Activated CD8-positive, alpha-beta memory T cell treated with anti-CD3 and anti-CD28 coated beads, Interleukin-2, amount 50 U/mL, for 1 hour (primary cell): ENCODE measurements around the gene ZNF148.
"Not testable (repeated sequence)": the region's sequence is repeated elsewhere in the genome, so short reads cannot be mapped to it uniquely, and the experiment has no call there.

Experiments
- DNase-seq: peaks from one replicate; pipeline ENCODE4 v3.0.0-alpha.2; 2020; ENCODE audit errors: extremely low read depth

The ZNF148 gene, protein sequence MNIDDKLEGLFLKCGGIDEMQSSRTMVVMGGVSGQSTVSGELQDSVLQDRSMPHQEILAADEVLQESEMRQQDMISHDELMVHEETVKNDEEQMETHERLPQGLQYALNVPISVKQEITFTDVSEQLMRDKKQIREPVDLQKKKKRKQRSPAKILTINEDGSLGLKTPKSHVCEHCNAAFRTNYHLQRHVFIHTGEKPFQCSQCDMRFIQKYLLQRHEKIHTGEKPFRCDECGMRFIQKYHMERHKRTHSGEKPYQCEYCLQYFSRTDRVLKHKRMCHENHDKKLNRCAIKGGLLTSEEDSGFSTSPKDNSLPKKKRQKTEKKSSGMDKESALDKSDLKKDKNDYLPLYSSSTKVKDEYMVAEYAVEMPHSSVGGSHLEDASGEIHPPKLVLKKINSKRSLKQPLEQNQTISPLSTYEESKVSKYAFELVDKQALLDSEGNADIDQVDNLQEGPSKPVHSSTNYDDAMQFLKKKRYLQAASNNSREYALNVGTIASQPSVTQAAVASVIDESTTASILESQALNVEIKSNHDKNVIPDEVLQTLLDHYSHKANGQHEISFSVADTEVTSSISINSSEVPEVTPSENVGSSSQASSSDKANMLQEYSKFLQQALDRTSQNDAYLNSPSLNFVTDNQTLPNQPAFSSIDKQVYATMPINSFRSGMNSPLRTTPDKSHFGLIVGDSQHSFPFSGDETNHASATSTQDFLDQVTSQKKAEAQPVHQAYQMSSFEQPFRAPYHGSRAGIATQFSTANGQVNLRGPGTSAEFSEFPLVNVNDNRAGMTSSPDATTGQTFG

DNA sequence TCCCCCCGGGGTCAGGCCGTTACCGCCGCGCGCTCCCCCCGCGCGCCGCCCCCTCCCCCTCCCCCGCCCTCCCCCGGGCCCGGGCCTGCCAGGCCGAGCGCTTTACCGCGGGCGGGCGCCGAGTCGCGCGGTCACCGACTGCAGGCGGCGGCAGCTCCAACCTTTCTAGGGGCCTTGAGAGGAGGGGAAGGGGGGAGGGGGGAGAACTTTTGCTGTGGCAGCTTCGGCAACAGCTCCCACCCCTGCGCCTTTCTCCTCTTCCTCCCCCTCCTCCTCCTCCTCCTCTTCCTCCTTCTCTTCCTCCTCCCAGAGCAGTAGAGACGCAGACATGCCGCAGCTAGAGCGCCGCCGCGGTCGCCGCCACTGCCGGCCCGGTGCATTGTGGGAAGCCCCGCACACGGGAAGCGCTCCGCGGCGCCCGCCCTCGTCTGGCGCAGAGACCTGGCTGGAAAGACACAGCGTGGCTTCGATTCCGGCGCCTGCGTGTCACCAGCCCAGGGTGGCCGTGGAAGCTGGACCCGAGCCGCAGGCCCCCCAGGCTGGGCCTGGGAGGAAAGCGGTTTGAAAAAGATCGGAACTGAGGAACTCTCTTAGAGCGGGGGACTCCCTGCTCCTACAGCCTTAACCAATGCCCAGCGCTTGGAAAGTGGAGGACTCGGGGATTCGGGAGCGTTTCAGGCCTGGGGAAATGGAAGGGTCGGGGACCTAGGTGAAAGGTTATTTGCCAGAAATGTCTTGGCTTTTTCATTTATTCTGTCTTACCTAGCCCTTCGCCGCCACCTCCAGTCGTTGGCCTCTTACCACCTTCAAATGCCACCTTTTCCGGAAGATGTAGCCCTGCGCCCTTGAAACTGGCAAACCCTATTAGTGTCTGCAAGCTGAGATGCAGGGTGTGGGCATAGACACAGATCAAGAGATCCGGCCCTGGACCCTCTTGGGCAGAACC is at the start of gene ZNF148:
TSS of gene ZNF148 (minus strand) at position 330 of the 946 bp plus-strand sequence. CDS start 61,685 bp downstream, outside the sequence.
- peak; percentile 66 for DNase-seq

DNA sequence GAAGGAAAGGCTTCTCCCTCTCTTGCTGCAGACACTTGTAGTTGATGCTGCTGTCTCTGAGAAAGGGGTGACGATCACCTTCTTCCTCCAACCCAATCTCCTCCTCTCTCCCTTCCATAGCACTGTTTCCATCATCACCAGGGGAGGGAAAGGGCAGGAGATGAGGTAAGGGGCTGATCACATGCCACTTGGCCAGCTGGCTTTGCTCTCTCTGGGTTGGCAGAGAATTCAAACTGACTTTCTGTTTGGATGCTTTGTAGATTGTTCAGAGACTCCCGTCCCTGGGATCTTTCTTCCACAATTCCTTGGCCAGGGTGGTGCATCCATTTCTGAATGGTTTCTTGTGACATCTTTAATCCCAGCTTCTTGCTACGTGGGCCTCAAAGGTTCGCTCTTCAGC is 43.2 kb upstream of the ZNF148 start:
- DNase-seq, result no peak

DNA sequence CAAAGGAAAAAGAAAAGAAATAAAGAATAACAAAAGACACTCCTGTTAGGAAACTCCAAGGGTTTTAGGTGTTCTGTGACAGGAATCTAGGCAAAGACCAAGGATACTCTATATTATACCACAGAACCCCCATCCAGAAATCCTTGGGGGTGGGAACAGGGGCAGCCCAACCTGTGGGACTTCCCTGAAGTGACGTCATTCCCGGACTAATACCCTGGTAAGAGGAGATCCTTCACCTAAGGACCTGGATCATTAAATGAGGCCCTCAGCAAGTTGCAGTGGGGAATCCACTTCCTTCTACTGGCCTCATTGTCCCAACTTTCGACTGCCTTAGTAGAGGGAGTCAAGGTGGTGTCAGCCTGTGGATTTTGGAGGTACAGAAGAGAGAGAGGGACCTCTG is 41.1 kb upstream of the ZNF148 start:
- no peak for DNase-seq

DNA sequence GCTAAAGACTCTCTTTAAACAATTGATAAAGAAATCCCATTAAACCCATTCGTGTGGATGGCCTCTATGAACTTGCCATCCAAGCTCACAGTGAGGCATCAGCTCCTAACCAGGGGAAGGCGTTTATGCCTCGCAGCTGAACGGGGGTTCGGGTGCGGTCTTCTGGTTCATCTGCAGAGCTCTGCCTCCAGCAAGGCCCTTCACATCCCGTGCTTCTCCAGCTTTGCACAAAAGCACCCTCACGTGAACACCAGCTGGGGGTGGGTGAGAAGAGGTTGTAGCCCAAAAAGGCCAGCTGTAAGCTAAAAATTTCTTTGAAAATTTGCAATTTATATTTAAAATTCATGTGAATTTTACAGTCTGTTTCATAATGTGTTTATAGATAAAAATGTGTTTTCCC is 39.5 kb upstream of the ZNF148 start:
- no peak for DNase-seq

DNA sequence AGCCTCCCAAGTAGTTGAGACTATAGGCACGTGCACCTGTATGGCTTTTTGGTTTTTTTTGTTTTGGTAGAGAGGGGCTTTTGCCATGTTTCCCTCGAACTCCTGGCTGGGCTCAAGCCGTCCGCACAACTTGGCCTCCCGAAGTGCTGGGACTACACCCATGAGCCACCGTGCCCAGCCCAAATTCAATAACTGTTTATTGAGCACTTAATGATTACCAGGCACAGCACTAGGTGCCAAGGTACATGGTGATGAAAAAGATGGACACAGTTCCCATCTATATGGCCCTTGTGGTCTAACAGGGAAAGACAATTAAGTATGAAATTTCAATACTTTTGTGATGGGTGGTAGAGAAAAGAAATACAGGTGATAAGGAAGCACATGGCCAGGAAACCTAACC is 35.8 kb upstream of the ZNF148 start:
- no peak for DNase-seq

DNA sequence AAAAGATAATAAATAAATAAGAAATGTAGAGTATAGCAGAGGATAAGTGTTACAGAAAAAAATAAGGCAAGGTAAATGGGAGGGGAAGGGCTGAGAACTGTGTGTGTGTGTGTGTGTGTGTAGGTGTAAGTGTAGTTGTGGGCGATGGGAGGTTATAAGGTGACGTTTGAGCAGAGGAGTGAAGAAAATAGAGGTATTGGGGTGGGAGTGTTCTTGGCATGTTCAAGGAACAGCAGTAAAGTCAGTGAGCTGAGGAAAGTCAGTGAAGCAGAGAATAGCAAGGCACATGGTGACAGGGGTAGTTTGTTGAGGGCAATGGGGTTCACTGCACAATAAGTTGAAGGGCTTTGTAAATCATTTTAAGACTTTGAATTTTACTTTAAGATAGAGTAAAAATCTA is 30.9 kb upstream of the ZNF148 start:
- no peak for DNase-seq

DNA sequence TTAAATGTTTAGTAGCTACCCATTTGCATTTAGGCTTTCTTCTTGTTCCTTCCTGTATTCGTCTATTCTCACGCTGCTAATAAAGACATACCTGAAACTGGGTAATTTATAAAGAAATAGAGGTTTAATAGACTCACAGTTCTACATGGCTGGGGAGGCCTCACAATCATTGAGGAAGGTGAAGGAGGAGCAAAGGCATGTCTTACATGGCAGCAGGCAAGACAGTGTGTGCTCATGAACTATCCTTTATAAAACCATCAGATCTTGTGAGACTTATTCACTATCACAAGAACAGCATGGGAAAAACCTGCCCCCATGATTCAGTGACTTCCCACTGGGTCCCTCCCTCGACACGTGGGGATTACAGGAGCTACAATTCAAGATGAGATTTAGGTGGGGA is 30.4 kb upstream of the ZNF148 start:
- not testable (repeated sequence) for DNase-seq

DNA sequence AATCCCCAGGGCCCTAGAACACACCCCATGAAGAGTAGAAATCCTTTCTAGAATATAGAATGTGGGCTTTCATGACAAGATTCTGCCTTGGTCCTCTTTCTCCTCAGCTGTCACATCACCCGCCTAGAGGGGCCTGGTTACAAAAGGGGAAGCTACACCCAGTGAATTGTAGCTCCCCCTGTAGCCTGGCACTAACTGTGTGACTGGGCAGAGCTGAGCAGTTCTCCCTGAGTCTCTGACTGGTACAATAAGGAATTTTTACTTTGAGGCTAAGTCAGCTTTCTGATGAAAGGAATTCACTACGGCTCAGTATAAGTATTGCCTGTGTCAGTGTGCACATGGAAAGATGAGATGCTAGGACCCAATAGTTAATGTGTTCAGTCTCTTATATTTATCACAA is 28.7 kb upstream of the ZNF148 start:
- no peak for DNase-seq

DNA sequence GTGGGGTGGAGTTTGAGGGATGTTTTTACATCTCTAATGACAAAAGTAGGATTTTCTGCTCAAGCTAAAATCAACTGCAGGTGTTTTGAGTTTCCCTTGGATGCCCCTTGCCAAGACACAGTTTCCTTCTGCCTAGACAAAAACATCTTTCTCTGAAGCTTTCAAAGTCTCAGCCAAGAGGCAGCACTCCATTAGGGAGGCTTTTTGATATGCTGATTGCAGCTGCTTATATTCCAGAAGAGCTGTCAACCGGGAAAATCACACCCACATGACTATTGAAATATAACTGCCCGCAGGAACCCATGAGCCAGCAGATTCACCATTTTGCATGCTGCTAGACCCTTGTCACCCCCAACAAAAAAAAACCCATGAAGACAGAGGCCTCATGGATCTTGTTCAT is 27.5 kb upstream of the ZNF148 start:
- DNase-seq, result no peak

DNA sequence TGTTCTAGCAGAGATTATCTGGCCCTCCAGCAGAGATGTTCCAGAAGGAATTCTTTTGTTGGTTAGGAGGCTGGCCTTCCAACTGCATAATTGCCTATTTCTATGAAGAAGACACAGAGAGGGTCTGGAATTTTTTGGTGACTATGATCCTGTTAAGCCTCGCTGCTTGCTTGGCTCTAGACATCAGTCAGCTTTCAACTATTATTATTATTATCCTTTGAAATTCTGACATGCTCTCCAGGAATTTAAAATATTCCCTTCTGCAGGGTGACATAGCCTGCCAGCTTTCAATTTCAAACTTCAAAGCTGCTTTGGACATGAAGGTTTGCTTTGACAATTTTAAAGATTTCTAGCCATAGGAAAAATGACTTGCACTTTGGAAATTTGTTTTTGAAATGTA is 26.3 kb upstream of the ZNF148 start:
- no peak for DNase-seq

DNA sequence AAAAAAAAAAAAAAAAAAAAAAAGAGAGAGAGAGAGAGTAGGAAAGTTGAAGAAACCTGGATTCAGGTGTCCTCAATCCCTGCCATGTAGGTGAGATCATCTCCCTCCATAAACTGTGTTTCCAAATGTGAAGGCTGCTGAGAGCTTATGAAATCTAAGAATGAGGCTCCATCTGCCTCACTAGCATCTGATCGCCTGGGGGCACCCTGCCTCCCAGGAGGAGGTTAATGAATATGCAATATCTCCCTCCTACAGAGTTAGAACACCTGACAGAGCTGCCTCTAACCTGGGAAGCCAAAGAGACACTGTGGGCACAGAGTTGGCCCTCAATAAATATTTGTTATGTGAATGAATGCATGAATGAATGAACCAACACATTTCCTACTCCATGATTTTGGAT is 23.8 kb upstream of the ZNF148 start:
- DNase-seq, result no peak

DNA sequence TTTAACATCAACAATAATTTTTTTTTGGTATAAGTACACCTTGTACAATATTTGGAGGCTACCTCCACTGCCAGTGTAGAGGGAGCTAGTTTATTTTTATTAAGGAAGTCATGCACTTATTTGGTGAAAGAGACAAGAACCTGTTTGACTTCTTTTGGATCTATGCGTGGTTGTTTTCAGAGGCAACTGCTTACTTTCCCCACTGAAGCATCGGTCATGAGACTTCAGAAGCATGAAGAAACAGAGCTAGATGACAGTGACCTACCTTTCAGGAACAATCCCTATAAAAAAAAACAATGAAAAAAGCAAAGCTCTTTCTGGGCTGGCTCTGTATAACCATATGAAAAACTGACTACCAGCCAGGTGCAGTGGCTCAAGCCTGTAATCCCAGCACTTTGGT is 20.0 kb upstream of the ZNF148 start:
- no peak for DNase-seq

DNA sequence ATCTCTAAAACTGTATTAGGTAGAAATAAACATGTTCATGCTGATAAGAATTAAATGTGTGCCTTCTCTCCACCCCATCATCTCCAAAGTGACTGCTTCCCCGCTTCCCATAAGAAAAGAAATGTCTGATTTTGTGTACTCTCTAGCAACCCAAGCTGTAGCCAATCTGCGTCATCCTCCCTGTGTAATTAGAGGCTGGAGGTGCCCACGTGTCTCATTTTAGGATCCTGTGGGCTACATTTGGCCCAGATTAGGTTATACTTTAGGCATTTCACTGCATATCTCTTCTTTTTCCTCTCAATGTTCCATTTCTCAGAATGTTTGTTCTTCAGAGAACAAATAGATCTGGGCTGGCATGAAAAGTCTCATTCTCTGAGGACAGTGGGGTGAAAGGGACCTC is 19.3 kb upstream of the ZNF148 start:
- no peak for DNase-seq

DNA sequence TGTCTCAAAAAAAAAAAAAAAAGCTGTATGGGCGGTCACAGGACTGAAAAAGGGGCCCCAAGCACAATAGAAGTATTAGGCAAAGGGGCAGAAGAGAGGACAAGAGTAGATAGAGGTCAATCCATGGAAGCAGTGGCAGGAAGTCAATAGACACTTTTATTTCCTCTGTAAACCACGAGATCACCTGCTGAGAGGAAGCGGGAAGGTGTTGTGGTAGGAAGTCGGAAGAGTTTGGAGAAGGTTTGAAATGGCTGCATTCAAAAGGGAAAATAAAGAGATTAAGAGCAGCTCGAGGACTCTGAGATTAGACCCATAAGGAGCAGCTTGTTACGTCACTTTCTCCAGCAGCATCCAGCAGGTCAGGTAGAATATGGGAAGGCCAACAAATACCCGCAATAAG is 14.2 kb upstream of the ZNF148 start:
- no peak for DNase-seq

DNA sequence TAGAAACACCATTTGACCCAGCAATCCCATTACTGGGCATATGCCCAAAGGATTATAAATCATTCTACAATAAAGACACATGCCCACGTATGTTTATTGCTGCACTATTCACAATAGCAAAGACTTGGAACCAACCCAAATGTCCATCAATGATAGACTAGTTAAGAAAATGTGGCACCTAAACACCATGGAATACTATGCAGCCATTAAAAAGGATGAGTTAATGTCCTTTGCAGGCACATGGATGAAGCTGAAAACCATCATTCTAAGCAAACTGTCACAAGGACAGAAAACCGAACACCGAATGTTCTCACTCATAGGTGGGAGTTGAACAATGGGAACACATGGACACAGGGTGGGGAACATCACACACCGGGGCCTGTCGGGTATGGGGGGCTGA is 13.2 kb upstream of the ZNF148 start:
- not testable (repeated sequence) for DNase-seq

DNA sequence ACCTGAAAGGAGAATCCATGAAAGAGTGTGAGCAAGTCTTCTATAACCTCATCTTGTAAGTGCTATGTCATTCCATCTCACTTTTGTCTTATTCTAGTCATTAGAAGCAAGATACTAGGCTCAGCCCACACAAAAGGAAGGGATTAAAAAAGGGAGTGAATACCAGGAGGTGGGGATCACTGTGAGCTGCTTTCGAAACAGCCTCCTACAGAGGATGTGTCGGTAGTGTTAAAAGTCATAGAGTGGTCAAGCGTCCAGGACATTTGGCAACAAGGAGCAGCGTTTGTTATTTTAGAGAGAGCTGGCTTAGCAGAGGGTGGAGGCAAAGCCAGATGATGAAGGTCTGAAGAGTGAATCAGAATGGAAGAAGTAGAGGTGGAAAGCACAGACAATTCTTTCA is 11.7 kb upstream of the ZNF148 start:
- no peak for DNase-seq

DNA sequence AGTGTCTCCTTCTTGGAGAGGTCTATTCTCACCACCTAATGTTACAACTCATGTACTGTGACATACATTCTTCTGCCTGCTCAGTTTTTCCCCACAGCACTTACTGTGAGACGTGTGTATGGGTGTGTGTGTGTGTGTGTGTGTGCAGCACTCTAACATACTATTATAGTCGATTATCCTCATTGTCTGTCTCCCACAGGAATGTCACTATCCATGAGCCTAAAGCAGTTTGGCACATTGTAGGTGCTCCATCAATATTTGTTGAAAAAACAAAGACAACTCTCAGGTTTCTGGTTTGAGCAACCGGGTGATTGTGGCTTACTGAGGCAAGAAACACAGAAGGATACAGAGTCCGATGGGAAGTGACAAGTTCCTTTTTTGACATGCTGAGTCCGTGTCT is 8.6 kb upstream of the ZNF148 start:
- no peak for DNase-seq

DNA sequence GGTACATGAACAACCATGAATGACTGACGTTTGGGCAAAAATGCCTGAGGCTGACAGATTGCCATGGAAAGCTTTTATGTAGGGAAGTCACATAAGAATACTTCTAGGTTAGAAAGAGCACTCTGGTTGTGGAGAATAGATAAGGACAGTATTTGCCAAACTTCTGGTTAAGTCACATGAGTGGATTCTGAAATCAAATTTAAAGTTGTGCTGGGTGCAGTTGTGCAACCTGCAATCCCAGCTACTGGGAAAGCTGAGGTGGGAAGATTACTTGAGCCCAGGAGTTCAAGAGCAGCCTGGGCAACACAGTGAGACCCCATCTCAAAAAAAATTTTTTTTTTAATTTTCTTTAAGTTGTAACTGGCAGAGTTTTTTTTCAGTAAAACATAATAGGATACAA is 7.2 kb upstream of the ZNF148 start:
- no peak for DNase-seq

DNA sequence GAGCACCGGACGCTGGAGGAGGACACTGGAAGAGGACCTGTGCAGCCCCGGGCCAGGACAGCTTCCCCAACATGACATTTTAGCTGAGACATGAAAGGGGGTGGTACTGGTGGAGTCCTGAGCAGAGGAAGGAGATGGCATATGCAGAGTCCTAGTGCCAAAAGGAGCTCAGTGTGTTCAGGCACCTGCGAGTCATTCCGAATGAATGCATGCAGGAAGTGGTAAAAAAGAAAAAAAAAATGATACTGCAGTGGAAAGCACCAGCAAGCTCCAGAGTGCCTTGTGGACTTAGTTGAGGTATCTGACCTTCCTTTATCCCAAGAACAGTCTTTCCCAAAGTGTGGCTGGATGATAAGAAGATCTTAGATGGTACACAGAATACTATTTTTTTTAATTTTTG is 6.6 kb upstream of the ZNF148 start:
- DNase-seq, result no peak

DNA sequence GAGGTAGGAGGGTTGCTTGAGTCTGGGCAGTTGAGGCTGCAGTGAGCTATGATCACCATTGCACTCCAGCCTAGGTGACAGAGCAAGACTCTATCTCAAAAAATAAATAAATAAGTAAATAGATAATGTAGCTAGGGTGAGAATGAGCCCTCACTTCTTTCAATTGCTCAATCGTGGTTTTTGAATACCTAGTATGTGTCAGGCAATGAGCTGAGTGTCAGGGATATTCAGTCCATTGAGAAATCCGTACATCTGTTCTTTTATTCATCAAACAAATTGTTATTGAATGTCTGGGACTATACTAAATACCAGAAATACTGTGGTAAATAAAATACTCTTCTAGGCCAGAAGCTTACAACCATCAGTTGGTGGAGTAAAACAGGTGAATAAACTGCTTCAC is 6.2 kb upstream of the ZNF148 start:
- DNase-seq, result no peak

DNA sequence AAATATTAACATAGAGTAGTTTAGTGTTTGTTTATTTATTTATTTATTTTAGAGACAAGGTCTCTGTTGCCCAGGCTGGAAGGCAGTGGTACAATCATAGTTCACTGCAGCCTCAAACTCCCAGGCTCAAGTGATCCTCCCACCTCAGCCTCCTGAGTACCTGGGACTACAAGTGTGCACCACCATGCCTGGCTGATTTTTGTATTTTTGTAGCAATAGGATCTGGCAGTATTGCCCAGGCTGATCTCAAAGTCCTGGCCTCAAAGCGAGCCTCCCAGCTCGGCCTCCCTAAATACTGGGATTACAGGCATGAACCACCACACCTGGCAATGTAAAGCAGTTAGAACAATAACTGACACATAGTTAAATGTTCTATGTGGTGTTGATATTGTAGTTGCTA is 4.4 kb upstream of the ZNF148 start:
- no peak for DNase-seq

DNA sequence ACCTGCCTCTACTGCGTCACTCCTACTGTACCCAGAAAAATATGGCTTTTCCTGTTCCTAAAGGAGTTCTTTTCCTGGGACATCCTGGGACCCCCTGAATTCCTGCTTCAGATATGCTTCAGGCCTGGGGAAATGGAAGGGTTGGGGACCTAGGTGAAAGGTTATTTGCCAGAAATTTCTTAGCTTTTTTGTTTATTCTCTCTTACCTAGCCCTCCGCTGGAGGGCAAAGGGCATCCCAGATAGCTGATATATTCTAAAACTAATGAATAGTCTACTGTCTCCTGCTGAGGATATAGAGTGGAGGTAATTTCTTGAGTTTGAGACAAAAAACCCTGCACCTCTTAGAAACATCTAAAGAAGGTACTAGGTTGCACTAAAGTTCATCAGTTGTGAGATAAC is 3.6 kb upstream of the ZNF148 start:
- DNase-seq, result no peak
